Fibroblast of upper back skin (primary cell): Measurements from ENCODE around the gene UBE2D3.
"Not testable (repeated sequence)": the region's sequence is repeated elsewhere in the genome, so short reads cannot be mapped to it uniquely, and the experiment has no call there.

Experiments
- DNase-seq: peaks from one replicate; pipeline ENCODE4 v3.0.0-alpha.2; 2013

UBE2D3 gene

DNA sequence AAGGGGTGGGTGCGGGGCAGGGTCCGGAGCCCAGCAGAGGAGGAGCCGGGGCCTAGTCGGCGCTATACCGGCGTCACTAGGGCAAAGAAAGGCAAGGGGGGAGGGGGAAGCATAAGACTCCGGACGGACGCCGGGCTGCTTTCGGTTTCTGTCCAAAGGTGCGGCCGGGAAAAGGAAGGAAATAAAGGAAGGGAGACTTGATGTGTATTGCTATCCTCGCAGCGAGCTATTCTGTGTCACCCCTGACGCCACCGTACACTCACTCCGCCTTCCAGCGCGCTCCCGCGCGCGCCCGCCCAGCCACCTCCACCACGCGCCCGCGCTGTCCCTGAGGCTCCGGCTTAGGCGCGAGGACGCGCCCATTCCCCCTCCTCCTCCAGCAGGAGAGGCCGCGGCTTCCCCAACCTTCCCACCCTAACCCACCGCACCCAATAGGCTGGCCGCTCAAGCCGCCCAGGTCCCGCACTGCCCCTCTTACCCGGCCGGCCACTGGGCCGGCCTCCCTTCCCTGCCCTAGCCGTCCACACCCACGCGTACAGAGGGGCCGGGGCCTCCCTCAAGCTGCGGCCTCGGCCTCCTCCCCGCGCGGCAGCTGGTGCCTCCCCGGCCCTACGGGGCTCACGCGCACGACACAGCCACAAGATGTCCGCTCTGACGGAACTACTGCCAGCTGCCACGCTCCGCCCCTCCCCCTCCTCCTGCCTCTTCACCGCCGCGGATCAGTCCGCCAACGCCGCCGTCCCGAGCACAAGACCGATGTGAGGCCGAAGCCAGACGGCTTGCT is at the start of gene UBE2D3:
TSS of gene UBE2D3 (minus strand) at position 662 of the 784 bp plus-strand sequence. CDS start 1,043 bp downstream, outside the sequence.
- peak; percentile 95 for DNase-seq

DNA sequence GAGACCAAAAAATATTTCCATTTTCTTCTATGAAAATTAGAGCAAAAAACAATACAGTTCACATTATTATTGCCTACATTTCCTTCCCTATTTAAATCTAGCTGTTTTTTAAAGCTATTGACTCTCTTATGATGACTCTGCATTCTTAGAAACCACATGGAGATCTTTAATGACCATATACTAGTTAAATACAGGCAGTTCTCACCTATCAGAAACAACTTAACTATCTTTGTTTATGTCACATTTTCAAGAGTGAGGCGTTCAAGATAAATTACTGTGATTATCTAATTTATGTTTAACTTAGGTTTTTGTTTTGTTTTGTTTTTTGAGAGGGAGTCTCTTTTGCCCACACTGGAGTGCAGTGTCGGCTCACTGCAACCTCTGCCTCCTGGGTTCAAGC is 44.4 kb upstream of the UBE2D3 start:
- DNase-seq: no peak

DNA sequence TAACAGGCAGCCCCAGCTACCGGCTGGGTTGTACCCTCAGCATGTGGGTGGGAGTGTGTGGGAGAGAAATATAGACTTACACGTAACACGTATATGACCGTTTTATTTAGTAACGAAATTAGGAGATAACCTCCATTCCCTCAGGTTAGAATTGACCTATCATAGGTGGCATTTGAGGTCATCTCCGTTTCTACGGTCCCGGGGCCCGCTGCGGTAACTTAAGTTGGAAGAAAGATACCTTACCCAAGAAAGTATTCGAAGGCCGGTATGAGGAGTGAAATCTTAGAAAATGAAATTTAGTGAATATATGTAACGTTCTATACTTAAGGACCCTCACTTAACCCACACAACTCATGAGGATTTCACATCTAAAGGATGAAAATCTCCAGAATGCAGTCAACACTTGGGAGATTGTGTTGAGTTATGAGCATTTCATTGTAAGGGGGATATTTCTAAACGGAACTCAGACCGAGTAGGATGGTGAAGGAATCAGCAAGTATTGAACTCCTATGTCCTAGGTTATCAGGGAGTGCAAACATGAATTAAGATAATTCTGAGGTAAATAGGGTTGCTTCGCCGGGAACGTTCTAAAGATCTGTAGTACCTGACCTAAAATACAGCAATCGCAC is 42.3 kb upstream of the UBE2D3 start:
- peak; percentile 2 for DNase-seq

DNA sequence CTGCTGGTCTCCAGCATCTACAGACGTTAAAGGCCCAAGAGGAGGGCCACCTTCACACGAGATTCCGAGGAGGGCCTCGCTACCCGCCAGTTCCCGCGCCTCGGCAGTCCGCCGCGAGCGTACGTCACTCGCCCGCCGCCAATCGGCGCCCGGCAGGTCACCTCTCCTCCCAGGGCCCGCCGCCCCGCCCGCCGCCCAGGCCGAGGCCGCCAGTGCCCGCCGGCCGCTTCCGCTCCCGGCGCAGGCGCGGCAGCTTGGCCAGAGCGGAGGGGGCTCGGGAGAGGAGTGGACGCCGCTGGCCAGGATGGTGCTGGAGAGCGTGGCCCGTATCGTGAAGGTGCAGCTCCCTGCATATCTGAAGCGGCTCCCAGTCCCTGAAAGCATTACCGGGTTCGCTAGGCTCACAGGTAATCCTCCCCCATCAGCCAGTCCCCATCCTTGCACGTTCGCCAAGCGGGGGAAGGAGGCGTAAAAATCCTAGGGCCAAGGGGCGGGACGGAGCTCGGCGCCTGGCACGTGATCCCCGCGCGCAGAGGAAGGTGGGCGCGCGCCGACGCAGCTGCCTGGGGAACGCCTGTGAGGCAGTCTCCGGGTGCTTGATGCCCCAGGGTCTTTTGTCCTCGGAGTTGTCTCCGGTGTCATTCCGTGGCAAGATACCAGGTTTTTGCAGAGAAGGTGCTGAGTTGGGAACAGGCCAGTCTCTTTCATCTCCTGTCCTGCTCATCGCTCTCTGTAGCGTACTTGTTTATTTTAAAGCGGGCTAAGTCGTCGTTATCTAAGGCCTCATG is 41.6 kb upstream of the UBE2D3 start, which contains the start of gene CISD2:
TSS of gene CISD2 (plus strand) at position 212 of the 788 bp plus-strand sequence. CDS start at position 305, 93 bp downstream.
- DNase-seq: peak; percentile 89

DNA sequence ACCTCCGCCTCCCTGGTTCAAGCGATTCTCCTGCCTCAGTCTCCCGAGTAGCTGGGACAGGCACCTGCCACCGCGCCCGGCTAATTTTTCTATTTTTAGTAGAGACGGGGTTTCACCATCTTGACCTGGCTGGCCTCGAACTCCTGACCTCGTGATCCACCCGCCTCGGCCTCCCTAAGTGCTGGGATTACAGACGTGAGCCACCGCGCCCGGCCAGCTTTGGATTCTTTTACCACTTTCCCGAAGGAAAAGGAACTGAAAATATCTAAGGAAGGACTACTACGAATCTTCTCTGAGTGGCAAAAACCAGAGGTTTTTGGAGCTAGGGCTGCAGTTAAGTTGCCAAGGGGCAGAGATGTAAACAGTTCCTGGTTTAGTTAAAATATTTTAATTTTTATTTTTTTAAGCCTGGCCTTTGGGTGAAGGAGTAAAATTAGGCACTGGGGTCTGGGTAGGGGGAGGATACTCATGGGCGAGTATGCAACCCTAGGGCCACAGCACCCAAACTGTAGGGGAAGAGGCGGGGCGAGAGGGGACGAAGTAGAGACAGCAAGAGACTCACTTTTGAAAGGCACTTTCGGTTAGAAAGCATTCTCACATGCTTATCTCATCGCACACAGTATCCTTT is 40.9 kb upstream of the UBE2D3 start:
- DNase-seq: no peak

DNA sequence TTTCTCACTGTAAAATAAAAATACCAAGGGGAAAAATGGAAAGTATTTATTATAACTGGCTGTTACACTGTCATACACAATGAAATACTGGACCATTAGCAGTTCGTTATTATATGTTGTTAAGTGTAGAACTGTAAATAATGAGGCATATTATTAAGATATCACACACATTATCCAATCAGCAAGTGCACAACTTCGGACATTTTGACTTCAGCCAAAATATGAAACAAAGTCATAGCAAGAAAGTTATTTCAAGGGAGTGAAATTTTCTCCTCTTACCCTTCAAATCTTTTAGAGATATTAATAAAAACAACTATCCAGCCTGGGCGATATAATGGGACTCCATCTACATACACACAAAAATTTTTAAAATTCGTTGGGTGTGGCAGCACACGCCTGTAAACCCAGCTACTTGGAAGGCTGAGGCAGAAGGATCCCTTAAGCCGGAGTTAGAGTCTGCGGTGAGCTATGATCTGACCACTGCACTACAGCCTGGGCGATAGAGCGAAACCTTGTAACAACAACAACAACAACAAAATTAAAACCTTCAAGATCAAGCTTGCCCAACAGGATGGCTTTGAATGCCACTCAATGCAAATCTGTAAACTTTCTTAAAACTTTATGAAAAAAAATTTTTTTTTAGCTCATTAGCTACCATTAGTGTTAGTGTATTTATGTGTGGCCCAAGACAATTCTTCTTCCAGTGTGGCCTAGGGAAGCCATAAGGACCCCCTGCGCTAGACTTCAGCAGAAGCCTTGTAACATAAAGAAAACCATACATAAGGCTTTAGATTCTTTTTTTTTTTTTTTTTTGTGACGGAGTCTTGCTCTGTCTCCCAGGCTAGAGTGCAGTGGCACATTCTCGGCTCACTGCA is 40.2 kb upstream of the UBE2D3 start:
- no peak for DNase-seq

DNA sequence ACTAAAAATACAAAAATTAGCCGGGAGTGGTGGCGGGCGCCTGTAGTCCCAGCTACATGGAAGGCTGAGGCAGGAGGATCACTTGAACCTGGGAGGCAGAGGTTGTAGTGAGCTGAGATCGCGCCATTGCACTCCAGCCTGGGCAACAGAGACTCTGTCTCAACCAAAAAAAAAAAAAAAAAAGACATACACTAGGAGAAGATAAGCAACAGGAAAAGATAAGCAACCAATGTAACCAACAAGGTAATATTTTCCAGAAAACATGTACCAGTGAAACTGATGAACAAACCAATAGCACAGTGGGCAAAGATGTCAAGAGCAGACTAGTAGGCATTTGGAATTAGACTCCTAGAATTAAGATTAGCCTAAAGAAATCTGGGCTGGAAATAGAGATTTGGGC is 38.0 kb upstream of the UBE2D3 start:
- DNase-seq: not testable (repeated sequence)

GRCh38 chr4:102862747-102863146 is 35.4 kb upstream of the UBE2D3 start:
- DNase-seq: no peak

DNA sequence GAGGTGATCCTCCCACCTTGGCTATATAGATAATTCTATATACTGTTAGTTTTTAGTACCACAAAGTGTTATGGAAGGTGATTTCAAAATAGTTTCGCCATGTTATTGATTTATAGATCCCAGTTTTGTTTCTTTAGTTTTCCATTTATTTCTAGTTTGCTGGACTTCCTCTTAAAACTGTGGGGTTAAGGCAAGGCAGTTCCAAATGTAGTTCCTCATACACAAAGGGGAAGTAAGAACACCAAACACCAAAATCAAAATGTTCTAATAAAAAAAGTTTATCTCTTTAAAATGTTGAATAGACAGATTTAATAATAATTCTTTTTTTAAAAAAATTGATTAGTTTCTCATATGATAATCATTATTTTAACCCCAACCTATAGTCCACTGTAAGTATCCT is 34.7 kb upstream of the UBE2D3 start:
- no peak for DNase-seq

DNA sequence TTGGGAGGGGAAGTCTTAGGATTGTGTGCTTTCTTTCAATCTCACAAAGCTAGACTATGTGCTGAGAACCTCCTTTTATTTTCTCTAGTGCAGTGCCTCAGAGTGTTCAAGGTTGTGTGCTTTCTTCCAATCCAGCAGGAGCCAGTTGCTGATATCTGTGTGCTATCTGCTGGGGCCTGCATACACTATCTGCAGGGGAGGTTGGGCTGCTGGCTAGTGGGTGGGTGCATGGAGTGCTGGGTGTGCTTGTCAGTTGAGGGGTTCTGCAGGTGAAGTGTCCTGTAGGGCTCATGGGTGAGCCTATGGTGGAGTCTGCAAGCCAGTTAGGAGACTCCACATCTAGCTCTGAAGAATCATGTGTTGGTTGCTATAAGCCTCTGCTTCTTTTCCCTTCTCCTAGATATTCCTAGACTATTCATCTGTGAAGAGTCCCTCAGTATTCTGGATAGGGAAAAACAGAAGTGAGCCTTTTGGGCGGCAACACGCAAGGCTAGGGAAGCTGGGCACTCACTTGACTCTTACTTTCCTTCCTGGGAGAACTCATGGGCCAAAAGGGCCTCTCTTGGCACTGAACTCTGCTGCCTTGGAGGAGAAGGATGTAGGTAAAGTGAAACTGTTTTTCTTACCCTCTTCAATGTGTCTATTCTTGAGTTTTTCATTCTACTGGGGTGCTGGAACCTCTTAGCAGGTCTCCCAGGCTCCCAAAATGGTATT is 33.4 kb upstream of the UBE2D3 start:
- no peak for DNase-seq

GRCh38 chr4:102858828-102859464 is 31.6 kb upstream of the UBE2D3 start:
- no peak for DNase-seq

DNA sequence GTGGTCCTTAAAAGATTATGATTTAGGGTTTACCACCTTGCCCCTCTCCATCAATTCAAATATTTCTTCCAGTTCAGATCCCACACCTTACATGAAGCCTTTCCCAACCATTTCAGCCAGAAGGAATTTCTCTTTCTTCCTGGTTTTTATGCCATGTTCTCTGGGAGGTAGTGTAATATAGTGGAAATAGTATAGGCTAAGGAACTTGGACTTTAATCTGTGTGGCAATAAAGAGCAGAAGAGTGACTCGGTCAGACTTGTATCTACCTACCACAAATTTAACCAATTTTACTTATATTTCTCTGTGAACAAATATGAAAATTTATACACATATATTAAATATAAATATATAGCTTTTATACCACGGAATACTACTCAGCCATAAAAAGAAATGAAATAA is 23.0 kb upstream of the UBE2D3 start:
- no peak for DNase-seq

DNA sequence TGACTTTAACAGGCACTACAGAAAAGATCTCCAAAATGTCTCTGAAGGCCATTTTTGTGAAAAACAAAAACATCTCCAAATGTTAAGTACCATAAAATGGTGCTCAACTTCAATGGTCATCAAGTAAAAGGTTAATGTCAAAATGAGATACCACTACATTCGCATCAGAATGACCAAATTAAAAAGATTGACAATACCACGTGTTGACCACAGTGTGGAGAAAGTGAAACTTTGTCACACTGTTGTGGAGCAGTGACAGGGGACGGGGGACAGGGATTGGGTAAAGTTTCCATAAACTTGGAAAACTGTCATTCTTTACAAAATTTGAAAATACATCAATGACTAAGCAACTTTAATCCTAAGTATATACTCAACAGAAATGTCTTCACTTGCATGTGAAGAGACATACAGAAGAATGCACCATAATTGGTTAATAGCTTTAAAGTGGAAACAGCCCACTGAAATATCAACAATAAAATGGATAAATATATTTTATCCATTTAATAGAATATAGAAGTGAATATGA is 22.3 kb upstream of the UBE2D3 start:
- no peak for DNase-seq

DNA sequence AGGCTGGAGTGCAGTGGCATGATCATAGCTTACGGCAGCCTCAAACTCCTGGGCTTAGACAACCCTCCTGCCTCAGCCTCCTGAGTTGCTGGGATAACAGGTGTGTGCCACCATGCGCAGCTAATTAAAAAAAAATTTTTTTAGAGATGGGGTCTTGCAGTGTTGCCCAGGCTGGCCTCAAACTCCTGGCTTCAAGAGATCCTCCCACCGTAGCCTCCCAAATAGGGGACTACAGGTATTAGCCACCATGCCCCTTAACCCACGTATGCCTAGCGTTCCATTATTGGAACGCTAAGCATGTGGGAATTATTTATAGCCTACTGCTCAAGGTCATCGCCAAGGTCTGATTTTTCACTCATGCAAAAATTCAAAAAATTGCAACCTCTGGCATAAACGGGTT is 20.3 kb upstream of the UBE2D3 start:
- no peak for DNase-seq

- no peak for DNase-seq
These were observed 16.6 kb upstream of the UBE2D3 start for GRCh38 chr4:102843938-102844337.

GRCh38 chr4:102843273-102843672 is 15.9 kb upstream of the UBE2D3 start:
- DNase-seq: no peak

DNA sequence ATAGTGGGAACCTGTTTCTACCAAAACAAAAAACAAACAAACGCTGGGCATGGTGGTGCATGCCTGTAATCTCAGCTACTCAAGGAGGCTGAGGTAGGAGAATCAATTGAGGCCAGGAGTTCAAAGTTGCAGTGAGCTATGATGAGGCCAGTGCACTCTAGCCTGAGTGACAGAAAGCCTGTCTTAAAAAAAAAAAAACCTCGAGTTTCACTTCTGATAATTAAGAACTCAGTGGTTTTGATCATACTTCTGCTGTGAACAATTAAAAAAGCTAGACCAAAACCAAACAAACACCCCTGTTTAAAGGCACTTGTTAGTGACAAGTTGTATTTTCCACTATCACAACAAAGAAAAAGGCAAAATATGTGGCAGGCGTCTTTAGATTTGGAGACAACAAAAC is 15.0 kb upstream of the UBE2D3 start:
- DNase-seq: no peak

DNA sequence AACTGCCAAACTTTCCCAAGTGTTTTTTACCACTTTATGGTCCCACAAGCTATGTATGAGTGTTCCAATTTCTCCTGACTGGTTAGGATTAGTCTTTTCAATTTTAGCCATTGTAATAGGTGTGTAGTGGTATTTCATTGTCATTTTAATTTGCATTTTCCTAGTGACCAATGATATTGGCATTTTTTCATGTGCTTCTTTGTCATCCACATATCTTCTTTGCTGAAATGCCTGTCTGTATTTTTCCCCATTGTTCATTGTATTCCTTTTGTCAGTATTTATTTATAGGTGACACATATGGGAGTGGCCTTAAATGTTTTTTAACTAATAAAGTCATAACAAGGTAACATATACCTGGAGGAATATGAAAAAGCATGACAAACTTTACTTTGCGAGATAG is 9.2 kb upstream of the UBE2D3 start:
- DNase-seq: no peak

DNA sequence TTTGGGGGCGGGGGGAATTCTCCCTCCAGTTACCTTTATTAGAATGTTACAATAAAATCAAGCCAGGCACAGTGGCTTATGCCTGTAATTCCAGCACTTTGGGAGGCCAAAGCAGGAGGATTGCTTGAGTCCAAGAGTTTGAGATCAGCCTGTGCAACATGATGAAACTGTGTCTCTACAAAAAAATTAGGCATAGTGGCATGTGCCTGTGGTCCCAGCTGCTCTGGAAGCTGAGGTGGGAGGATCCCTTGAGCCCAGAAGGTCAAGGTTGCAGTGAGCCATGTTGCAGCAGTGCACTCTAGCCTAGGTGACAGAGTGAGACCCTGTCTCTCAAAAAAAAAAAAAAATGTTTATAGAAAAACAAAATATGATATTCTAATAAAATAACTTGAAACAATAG is 5.3 kb upstream of the UBE2D3 start:
- no peak for DNase-seq

GRCh38 chr4:102832105-102832504 is 4.8 kb upstream of the UBE2D3 start:
- DNase-seq: no peak

GRCh38 chr4:102829803-102830202 is 2.5 kb upstream of the UBE2D3 start:
- no peak for DNase-seq
